Glomerular visceral epithelial cell (primary cell): Measurements from ENCODE around the gene KIRREL3.

Experiments used
- DNase-seq: peaks from one replicate; pipeline ENCODE4 v3.0.0-alpha.2; 2016; ENCODE audit errors: extremely low spot score

KIRREL3 gene

DNA sequence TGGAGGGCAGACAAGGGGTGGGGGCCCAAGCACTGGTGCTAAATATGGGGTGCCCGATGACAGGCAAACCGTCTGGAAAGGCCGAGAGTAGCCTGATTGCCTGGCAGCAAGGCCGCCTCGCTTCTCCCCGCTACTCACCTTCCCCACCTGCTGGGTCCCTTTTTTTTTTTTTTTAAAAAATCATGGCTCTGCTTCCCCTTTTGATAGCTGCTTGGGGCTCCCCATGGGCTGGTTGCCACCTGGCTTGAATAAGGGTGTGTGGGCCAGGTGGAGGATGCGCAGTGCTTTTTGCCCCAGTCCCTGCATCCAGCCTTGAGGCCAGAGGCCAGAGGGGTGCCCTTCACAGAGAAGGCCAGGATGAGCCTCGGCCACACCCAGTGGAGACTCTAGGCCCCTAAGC, 533.1 kb downstream of the KIRREL3 start:
- DNase-seq: no peak

DNA sequence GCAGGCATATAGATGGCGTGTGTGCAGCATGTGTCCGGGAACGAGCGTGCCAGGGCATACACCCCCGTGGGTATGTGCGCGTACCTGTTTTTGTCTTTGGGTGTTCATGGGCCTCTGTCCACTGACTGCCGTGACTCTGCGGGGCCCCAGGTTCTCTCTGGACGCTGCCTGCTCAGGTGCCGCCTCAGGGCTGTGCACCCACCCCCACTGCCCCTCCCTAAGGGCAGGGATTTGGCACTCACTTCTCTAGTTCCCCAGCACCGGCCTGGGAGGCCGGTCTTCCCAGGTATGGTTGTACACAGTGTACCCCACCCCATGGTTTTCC, 533.6 kb downstream of the KIRREL3 start:
- no peak for DNase-seq

DNA sequence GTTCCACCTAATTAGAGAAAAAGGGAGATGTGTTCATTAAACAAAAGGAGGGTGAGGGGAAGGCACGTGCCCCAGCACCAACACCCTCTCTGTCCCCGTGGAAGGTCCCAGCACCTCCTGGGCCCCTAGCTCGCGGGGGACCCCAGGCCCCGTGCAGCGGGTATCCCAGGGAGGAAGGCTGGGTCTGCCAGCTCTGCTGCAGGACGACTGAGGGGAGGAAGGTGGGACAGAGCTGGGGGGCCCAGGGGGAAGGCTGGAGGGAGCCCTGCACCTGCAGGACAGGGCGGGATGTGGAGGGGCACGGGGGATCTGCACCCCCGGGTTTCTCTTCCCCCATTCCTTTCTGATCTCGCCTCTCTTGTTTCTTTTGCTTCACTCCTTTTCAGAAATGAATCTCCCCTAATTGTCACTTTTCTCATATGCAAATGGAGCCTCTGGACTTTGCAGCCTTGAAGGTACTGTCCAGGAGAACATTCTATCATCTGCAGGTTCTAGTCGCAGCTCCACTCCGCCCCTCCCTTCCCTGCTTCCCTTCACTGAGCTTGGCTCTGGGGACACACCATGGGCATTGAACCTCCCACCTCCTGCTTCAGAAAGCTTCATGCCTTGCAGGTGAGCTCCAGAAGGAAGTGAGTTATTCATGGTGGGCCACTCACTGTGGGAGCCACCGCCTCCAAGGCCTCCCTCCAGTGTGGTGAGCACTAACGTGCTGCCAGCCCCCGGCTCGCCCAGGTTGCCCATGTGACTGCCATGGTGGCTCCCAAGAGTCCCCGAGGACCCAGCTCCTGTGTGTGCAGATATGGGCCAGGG, 534.1 kb downstream of the KIRREL3 start:
- no peak for DNase-seq

DNA sequence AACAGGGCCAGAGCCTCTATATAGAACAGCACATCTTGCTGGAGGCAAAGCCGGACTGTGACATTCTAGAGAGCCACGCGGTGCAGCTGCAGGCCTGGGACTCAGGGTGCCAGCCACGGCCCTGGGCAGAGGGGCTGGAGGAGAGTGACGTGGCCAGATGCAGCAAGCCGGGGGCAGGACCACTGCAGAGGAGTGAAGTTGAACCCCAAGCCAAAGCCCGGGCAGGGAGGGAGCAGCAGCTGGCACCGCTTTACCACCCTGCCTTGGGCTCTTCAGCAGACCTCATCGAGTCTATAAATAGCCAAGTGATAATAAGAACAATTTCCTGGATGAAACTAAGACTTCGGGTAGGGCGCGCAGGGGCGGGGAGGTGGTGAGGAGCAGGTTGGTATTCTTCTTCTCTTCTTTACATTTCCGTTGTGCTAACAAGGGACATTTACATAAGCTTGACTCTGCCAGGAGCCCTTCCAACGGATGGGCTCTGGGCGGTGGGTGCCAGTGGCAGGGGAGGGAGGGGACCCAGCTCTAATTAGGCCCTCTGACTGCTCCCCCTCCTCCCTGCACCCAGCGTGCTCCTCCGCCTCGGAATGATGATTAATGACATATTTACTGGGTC, 534.9 kb downstream of the KIRREL3 start:
- no peak for DNase-seq

DNA sequence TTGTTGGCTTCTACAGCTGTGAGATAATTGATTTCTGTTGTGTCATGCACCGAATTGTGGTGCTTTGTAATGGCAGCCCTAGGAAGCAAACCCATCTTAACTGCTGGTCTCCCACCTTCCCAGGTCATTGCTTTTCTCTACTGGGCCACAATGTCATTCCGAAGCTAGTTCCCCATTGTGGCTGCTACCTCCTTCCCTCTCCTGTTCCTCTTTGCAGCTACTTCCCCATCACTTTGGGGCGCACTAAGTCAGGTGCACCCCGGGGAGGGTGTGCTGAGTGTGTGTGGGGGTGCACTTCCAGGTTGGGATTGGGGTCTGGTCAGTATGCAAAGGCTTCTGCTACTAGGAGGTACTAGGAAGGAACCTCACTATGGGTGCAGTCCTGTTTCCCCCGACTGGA, 535.8 kb downstream of the KIRREL3 start:
- no peak for DNase-seq

DNA sequence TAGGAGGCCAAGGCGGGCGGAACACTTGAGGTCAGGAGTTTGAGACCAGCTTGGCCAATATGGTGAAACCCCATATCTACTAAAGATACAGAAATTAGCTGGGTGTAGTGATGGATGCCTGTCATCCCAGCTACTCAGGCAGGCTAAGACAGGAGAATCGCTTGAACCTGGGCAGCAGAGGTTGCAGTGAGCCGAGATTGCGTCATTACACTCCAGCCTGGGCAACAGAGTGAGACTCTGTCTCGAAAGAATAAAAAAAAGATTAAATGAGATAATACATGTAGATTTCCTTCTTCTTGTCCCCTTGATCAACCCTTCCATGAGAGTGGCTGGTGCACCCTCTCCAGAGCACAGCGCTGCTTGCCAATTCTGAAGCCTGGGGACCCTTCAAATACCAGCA, 538.1 kb downstream of the KIRREL3 start:
- DNase-seq: no peak

DNA sequence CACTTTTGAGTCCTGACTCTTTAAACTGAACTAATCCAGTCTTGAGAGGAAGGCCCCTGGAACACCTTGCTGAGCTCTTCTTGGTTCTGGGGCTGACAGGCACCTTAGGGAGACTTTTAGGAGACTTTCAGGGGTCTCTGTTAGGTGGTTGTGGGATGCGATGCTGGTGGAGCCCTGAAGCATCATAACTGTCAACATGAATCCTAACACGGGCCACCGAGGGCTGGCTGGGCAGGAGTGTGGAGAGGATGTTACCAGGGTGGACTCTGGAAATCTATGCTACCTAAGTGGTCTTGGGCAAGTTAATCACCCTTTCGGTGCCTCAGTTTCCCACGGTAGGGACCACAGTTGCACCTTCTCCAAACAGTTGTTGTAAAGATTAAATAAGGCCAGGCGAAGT, 538.6 kb downstream of the KIRREL3 start:
- no peak for DNase-seq

DNA sequence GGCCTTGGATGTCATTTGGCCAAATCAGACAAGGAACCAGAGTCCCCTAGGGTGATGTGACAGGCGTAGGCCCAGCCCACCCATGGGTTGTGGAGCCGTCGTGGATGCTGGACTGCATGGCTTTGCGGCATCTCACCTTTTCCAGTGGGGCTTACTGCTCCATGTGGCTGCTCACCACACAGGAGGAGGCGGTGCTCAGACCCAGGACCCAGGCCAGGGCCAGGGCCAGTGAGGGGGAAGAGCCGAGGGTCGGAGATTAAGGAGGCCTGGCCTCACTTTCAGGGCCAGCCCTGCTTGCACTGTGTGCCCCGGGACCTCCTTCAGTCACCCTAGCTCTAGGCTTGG, 539.5 kb downstream of the KIRREL3 start:
- no peak for DNase-seq

DNA sequence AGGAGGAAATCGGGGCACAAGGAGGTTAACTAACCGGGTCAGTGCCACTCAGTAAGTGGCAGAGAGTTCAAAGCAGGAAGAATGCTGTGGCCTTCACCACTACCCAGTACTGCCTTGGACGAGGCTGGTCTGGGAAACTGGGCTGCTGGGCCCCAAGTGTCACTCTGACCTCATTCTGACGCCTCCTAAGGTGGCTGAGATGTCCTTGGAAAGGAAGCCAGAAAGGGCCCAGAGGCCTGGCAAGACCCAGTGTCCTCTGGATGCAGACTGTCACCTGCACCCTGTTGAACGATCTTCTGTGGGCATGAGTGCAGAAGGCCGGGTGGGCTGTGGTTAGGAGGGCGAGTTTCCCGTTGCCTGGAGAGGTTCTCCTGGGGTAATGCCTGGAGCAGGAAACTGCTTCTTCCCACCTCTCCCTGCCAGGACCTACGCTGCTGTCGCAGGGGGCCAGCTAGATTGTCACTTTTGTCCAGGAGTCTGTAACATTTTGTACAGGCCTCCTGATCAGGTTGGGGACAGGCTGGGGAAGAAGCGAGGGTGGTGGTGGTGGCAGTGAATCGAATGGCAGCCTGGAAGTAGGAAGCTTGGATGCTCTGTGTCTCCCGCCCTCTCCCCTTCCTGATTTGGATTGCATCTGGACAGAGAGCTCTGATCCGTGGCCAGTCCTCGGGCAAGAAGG, 540.0 kb downstream of the KIRREL3 start:
- no peak for DNase-seq

DNA sequence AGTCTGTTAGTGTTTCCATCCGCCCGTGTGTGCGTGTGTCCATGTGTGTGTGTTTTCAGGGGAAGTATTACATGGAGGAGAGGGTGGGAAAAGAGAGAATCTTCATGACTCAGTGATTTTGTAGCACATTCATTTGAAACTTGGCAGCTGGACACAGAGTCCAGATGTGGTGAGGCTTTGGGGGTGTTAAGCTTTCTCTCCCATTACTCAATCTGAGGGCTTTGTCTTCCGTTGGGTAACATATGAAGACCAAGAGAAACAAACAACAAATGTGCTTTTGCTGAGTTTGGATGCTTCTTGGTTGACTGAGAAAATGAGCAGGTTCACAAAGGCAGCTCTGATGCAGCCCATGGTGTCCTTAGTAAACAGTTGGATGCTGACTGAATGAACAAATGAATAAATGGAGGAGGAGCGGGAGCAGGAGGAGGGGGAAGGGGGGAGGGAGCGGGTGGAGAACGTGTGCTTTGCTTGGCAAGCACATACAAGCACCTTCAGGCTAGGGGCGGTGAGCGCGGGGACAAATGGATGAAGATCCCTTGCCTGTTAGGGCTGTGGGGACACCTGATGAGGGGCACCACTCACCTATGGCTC, 540.8 kb downstream of the KIRREL3 start:
- no peak for DNase-seq

DNA sequence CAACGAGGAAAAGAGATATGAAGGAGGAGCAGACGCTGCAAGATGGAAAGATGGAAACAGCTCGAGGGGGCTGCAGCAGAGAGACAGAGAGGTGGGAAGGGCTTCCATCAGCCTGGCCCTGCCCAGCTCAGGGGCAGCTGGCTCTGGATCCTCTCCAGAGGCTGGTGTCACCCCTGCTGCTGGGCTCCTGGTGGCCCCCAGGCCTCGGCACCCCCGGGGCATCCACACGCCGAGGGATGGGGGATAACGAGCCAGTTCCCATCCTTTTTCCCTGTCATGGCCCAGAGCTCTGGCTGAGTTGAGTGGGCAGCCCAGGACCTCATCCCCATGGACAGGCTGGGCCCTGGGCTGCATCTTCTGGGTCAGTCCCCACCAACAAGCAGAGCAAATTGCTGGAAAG, 542.8 kb downstream of the KIRREL3 start:
- no peak for DNase-seq

DNA sequence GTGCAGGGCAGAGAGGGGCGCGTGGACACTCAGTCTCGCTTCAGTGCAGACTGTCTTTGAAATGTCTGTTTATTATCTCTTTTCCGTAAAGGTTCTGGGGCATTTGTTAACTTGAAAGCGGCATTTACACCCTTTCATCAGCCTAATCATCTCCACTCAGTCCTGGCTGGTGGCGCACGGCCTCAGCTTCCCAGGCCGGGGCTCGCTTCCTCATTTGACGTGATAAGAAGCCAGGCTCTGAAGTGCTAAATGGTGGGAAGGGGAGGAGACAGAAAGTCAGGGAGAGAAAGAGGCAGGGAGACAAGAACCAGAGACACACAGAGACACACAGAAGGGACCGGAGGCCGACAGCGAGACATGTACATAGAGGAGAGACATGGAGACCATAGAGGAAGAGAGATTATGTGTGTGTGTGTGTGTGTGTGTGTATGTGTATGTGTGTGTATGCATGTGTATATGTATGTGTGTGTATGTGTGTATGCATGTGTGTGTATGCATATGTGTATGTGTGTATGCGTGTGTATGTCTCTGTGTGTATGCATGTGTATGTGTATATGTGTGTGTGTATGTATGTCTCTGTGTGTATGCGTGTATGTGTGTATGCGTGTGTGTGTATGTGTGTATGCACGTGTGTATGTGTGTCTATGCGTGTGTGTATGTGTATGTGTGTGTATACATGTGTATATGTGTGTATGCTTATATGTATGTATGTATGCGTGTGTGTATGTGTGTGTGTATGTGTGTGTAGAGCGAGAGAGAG, 543.6 kb downstream of the KIRREL3 start:
- no peak for DNase-seq

DNA sequence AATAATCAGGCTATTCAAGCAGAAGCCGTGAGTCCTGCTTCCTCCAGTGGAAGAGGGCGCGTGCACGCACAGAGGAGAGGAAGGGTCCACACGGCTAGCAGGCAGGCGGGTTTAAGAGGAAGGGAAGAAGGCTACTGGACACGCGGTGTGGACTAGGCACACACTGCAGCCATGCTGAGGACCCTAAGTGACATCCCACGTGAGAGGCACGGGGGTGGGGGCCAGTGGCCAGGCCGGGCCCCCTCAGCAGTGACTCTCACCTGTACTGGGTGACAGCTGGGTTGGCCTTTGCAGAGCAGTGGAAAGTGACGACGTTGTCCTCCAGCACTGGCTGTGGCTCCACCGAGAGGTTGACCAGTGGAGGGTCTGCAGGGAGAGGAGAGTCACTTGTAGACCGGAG, 544.5 kb downstream of the KIRREL3 start:
- no peak for DNase-seq

DNA sequence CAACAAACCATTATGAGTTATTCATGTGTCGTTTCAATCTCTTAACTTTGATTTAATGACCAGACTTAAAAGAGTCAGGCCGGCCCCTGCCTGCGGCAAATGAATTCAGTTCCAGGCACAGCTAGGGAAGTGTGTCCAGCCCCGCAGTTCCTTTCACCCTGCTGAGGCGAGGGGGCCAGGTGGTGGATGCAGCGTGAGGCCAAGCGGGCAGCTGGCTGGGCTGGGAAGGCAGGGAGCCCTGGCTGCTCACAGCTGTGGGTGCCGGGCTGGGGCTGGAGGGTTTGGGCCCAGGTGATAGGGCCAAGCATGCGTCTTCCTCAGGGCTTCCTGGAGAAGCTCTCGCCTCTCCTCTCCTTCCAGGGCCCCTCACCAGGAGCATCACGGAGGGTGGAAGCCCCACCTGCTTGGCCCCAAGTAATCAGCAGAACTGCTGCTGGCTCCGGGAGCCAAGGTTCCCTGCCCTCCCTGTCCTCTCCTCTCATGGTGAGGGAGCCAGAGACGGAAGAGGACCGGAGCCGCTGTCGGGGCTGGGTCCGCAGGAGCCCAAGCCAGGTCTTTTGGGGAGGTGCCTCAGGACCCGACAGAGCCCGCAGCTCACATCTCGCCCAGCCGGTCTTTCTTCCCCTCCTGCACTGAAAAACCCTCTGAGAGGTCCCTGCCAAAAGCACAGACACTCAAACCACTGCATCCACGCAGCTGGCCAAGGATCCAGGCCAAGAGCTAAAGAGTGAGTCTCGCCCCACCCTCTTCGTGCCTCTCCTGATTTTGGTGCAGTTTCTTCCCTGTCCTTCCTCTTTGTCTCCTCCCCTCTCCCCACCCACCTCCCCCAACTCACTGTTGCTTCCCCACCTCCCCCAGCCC, 548.1 kb downstream of the KIRREL3 start:
- DNase-seq: no peak

DNA sequence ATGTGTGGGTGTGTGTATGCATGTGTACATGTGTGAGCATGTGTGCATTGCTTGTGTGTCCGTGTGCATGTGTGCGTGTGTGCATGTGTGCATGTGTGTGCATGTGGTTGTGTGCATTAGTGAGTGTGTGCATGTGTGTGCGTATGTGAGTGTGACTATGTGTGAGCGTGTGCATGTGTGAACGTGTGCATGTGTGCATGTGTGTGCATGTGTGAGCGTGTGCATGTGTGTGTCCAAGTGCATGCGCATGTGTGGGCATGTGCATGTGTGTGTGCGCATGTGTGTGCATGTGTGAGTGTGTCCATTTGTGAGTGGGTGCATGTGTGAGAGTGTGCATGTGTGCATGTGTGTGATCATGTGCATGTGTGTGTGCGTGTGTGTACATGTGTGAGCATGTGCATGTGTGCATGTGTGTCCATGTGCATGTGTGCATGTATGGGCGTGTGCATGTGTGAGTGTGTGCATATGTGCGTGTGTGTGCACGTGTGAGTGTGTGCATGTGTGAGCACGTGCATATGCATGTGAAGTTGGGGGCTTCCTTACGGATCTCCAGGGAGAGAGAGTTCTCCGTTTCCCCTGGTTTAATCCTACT, 549.3 kb downstream of the KIRREL3 start:
- no peak for DNase-seq

DNA sequence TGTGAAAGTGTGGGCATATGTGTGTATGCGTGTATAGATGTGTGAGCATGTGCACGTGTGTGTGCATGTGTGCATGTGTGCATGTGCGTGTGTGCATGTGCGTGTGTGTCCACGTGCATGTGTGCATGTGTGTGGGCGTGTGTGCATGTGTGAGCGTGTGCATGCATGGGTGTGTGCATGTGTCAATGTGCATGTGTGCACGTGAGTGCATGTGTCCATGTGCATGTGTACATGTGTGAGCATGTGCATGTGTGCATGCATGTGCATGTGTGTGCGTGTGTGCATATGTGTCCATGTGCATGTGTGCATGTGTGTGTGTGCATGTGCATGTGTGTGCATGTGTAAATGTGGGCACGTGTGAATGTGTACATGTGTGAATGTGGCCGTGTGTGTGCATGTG, 549.8 kb downstream of the KIRREL3 start:
- no peak for DNase-seq

DNA sequence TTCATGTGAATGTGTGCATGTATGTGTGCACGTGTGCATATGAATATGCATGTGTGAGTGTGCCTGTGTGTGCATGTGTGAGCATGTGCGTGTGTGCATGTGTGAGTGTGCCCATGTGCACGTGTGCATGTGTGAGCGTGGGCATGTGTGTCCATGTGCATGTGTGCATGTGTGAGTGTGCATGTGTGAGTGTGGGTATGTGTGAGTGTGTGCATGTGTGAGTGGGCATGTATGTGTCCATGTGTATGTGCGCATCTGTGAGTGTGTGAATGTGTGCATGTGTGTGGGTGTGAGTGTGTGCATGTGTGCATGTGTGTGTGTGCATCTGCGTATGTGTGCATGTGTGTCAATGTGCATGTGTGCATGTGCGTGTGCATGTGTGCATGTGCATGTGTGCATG, 550.4 kb downstream of the KIRREL3 start:
- DNase-seq: no peak

DNA sequence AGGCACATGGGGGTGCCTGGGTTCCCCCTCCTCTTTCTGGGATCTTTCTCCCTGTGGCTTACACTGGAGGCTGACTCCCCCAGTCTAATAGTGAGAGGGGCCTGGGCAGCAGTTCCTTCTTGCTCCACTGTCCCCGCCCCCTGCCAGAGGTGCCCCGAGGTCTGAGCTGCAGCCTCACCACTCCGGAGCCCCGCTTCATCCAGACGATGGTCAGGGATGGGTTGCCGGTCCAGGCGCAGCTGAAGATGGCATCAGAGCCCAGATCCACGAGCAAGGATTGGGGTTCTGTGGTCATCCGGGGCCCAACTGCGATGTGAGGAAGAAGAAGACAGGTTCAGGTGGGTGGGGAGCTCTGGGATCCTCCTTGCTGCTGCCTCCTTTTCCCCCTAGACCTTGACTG, 554.0 kb downstream of the KIRREL3 start:
- DNase-seq: no peak

DNA sequence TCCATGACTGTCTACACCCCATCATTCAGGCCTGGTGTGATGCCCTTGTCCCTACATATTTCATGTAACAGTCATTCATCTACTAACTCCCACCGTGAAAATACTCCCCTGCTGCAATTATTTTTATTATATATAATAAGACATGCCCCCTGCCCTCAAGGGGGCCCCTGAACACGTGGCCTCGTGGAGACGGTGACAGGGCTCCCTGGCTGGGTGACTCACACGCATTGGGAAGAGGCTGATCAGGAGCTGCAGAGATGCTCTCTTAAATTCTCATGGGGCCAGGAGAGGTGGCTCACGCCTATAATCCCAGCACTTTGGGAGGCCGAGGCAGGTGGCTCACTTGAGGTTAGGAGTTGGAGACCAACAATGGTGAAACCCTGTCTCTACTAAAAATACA, 556.5 kb downstream of the KIRREL3 start:
- DNase-seq: no peak

DNA sequence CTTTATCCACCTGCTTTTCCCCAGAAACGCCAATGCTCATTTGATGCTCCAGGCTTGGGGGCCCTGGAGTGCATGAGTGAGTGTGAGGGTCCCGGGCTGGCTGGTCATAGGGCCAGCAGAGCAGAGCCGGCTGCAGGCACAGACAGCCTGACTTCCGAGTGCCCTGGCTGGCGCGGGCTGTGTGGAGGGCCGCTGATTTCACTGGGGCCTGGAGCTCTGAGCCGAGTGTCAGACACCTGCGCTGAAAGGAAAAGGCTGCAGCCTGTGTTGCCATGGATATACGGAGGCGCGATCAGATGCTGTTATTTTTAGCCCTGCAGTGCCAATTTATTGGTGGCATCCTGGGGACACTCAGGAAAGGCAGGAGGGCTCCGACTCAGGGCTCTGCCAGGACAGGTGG, 557.5 kb downstream of the KIRREL3 start:
- no peak for DNase-seq
